Neural cell (in vitro differentiated cells): ENCODE results near the gene PPM1H.

Source experiments
- POLR2AphosphoS5 ChIP-seq: IDR thresholded peaks from 2 replicates; pipeline ENCODE4 v1.6.1; 2012
- RAD21 ChIP-seq: fragments of 450-650 bp; conservative IDR thresholded peaks from 2 replicates; pipeline ENCODE4 v1.6.1; 2014; ENCODE audit warnings: antibody characterized with exemption, mild to moderate bottlenecking, moderate library complexity
- TF ChIP-seq, protein P1 (sequence below): fragments of 450-650 bp; IDR thresholded peaks from 2 replicates; pipeline ENCODE4 v1.5.1; 2014; ENCODE audit warnings: antibody characterized with exemption, mild to moderate bottlenecking, moderate library complexity; ENCODE audit not compliant: poor library complexity, severe bottlenecking

DNA sequence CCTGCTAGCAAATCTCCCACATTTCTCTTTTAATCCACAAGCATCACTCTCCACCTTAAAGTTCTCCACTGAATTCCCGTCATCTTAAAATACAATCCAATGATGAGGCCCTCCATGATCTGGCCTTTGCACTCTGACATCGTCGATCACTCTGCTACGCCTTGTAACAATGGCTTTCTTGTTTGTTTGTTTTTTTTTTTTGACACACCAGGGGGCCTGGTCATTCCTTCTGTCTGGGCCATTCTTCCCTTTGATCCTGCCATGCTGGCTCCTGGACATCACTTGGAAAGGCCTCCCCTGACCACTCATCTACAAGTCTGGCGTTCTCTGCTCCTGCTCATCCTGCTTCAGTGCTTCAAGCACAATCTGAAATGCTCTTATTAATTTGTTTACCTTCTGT lies 233.5 kb downstream of the PPM1H start:
- TF ChIP-seq, protein P1, sequence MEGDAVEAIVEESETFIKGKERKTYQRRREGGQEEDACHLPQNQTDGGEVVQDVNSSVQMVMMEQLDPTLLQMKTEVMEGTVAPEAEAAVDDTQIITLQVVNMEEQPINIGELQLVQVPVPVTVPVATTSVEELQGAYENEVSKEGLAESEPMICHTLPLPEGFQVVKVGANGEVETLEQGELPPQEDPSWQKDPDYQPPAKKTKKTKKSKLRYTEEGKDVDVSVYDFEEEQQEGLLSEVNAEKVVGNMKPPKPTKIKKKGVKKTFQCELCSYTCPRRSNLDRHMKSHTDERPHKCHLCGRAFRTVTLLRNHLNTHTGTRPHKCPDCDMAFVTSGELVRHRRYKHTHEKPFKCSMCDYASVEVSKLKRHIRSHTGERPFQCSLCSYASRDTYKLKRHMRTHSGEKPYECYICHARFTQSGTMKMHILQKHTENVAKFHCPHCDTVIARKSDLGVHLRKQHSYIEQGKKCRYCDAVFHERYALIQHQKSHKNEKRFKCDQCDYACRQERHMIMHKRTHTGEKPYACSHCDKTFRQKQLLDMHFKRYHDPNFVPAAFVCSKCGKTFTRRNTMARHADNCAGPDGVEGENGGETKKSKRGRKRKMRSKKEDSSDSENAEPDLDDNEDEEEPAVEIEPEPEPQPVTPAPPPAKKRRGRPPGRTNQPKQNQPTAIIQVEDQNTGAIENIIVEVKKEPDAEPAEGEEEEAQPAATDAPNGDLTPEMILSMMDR, result no peak
- TF ChIP-seq POLR2AphosphoS5 (no peak), RAD21 (no peak)
